Prostate gland (tissue), 2 donors: Measurements from ENCODE around the gene RPS3. TPM values are rescaled to one million over a fixed set of nuclear protein-coding genes. Genes with fewer than 3 reads are reported as not detected.

Experiments
- DNase-seq: peaks from one replicate; pipeline ENCODE4 v3.0.0-alpha.2; 2019; ENCODE audit warnings: low spot score
- H3K27ac ChIP-seq, 2 donors: fragments of 200-600 bp; sonication (generic); 2 replicates each; pipeline ENCODE4 v1.5.1; 2017 to 2019
- H3K27me3 ChIP-seq: fragments of 200-600 bp; sonication (generic); replicated peaks from 2 replicates; pipeline ENCODE4 v1.5.1; 2019; ENCODE audit not compliant: insufficient read depth
- H3K36me3 ChIP-seq, 2 donors: fragments of 200-600 bp; sonication (generic); 1 replicate in 1 of 2; 2 replicates in 1 of 2; pipeline versions ENCODE4 v1.5.1 to v1.8.1; 2017 to 2019
- H3K4me1 ChIP-seq: fragments of 200-600 bp; sonication (generic); replicated peaks from 2 replicates; pipeline ENCODE4 v1.5.1; 2019
- H3K4me3 ChIP-seq, 2 donors: fragments of 200-600 bp; sonication (generic); 2 replicates each; pipeline ENCODE4 v1.5.1; 2017 to 2019
- H3K9me3 ChIP-seq: fragments of 200-600 bp; sonication (generic); 2 replicates; pipeline ENCODE4 v1.5.1; 2017
- POLR2A ChIP-seq: fragments of 450-650 bp; IDR thresholded peaks from one replicate; pipeline ENCODE4 v1.6.1; 2016; ENCODE audit warnings: antibody characterized with exemption, mild to moderate bottlenecking
- POLR2AphosphoS5 ChIP-seq: sonication (generic); formaldehyde crosslinking; IDR thresholded peaks from one replicate; pipeline ENCODE4 v1.6.1; 2017; ENCODE audit warnings: antibody characterized with exemption
- WGBS: methylation state at CpG from one replicate; pipeline ENCODE4 v1.1.5; 2018; 5-methylcytosine and 5-hydroxymethylcytosine counted together
- intact Hi-C: fragments of 100-400 bp; cut with DNase I; formaldehyde crosslinking; loops from one replicate; pipeline ENCODE4 v1.14.2; 2022
- total RNA-seq, 2 donors: library from RNA; depleted of rRNA; stranded (reverse); fragments of >200 nt; gene quantifications; one replicate each; pipeline ENCODE4 v1.1.0, GENCODE V29; 2016
- TF ChIP-seq, protein P1 (sequence below), 4 experiments: fragments of 200-600 bp in 2 of 4; fragments of 450-650 bp in 2 of 4; sonication (generic) in 2 of 4; IDR thresholded peaks; 1 replicate in 3 of 4; 2 replicates in 1 of 4; pipeline ENCODE4 v1.5.1; 2016 to 2019; ENCODE audit warnings: antibody characterized with exemption in 4 of 4, mild to moderate bottlenecking in 2 of 4, moderate library complexity in 2 of 4

Gene RPS3
- total RNA-seq, 2 donors from 2014 or later = 890 to 1,636 TPM

DNA sequence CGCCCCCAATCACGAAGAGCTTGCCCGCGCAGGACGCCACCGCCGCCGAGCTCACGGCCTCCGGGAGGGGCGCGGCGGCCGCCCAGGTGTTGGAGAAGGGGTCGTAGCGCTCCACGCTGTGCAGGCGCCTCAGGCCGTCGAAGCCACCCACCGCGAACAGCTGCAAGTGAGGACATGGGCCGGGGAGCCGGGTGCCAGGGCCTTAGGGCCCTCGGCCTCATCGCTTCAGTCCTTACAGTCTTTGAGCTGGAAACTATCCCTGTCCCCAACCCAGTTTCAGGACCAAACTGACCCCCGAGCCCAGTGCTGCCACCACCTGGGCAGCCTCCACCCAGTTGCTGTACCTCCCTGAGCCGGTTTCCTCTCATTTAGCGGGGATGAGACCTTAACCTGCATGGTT lies 26.1 kb downstream of the RPS3 start:
- Histone ChIP-seq H3K27me3 (no peaks in the 10 kb centered on the region), H3K4me3 (no peak overlapping the region), H3K9me3 (no peaks in the 10 kb centered on the region), H3K4me1 (peaks cover 2% of the 10 kb centered on the region), H3K27ac (no peak overlapping the region), H3K36me3 (no peaks in the 10 kb centered on the region)
- TF ChIP-seq POLR2A = no peak
- TF ChIP-seq, protein P1, sequence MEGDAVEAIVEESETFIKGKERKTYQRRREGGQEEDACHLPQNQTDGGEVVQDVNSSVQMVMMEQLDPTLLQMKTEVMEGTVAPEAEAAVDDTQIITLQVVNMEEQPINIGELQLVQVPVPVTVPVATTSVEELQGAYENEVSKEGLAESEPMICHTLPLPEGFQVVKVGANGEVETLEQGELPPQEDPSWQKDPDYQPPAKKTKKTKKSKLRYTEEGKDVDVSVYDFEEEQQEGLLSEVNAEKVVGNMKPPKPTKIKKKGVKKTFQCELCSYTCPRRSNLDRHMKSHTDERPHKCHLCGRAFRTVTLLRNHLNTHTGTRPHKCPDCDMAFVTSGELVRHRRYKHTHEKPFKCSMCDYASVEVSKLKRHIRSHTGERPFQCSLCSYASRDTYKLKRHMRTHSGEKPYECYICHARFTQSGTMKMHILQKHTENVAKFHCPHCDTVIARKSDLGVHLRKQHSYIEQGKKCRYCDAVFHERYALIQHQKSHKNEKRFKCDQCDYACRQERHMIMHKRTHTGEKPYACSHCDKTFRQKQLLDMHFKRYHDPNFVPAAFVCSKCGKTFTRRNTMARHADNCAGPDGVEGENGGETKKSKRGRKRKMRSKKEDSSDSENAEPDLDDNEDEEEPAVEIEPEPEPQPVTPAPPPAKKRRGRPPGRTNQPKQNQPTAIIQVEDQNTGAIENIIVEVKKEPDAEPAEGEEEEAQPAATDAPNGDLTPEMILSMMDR (IDR thresholded peaks at IDR 0.05) = no peak
- no peak for TF ChIP-seq POLR2AphosphoS5
- intact Hi-C loops = no loop called here
- DNase-seq = no peak
- WGBS = 78% methylated on average over 25 of the region's 29 CpGs

GRCh38 chr11:75426720-75427086 lies 27.4 kb downstream of the RPS3 start:
- peaks cover 4% of the 10 kb centered on the region for H3K4me1 ChIP-seq
- no peak overlapping the region for H3K4me3 ChIP-seq
- intact Hi-C loops = no loop called here
- TF ChIP-seq, protein P1 (IDR thresholded peaks at IDR 0.05) = no peak
- TF ChIP-seq POLR2A = no peak
- TF ChIP-seq POLR2AphosphoS5 = no peak
- H3K27me3 ChIP-seq = no peaks in the 10 kb centered on the region
- H3K27ac ChIP-seq = no peak overlapping the region
- 91% methylated on average over 5 of the region's 5 CpGs for WGBS
- no peaks in the 10 kb centered on the region for H3K36me3 ChIP-seq
- H3K9me3 ChIP-seq = no peaks in the 10 kb centered on the region
- no peak for DNase-seq

- Histone ChIP-seq H3K27ac (no peak overlapping the region), H3K9me3 (no peaks in the 10 kb centered on the region), H3K4me1 (peaks cover 4% of the 10 kb centered on the region), H3K27me3 (no peaks in the 10 kb centered on the region), H3K4me3 (no peak overlapping the region), H3K36me3 (no peaks in the 10 kb centered on the region)
- intact Hi-C loops = no loop called here
- TF ChIP-seq POLR2AphosphoS5 (no peak), POLR2A (no peak)
- TF ChIP-seq, protein P1 (IDR thresholded peaks at IDR 0.05) = no peak
- DNase-seq = no peak
These were observed 27.9 kb downstream of the RPS3 start for GRCh38 chr11:75427181-75427580.

GRCh38 chr11:75428281-75428724 lies 29.0 kb downstream of the RPS3 start:
- Histone ChIP-seq H3K4me3 (peak overlapping the region; percentile 13 to 24), H3K27me3 (peaks cover 6% of the 10 kb centered on the region), H3K9me3 (no peaks in the 10 kb centered on the region), H3K27ac (no peak overlapping the region), H3K4me1 (peaks cover 4% of the 10 kb centered on the region), H3K36me3 (no peaks in the 10 kb centered on the region)
- WGBS = 14% methylated on average over 31 of the region's 32 CpGs
- TF ChIP-seq POLR2AphosphoS5 = peak; percentile 79
- peak; percentile 66 for TF ChIP-seq POLR2A
- TF ChIP-seq, protein P1 (IDR thresholded peaks at IDR 0.05) = no peak
- intact Hi-C loops = no loop called here
- DNase-seq = peak; percentile 78

- WGBS = 69% methylated on average over 16 of the region's 16 CpGs
- H3K27ac ChIP-seq = no peak overlapping the region
- no peaks in the 10 kb centered on the region for H3K36me3 ChIP-seq
- no peak overlapping the region for H3K4me3 ChIP-seq
- H3K4me1 ChIP-seq = peaks cover 4% of the 10 kb centered on the region
- peaks cover 6% of the 10 kb centered on the region for H3K27me3 ChIP-seq
- TF ChIP-seq, protein P1 (IDR thresholded peaks at IDR 0.05) = no peak
- no peak for TF ChIP-seq POLR2AphosphoS5
- TF ChIP-seq POLR2A = no peak
- H3K9me3 ChIP-seq = no peaks in the 10 kb centered on the region
- intact Hi-C loops = no loop called here
- no peak for DNase-seq
These were observed 29.8 kb downstream of the RPS3 start for GRCh38 chr11:75428989-75429640.
